GM08714 (cell line): Measurements from ENCODE around the gene CRB2.

Experiments used
- H3K4me3 ChIP-seq: fragments of 200-500 bp; sonication (Bioruptor generic); 2 replicates; pipeline ENCODE4 v1.5.1; 2014; ENCODE audit warnings: mild to moderate bottlenecking, low read length, inconsistent platforms
- ZNF274 ChIP-seq: IDR thresholded peaks from 2 replicates; pipeline ENCODE4 v1.6.1; 2012; ENCODE audit warnings: mild to moderate bottlenecking, low read depth, low read length

Gene CRB2

GRCh38 chr9:123336959-123337358 lies 19.0 kb upstream of the CRB2 start:
- no peak overlapping the region for H3K4me3 ChIP-seq
- TF ChIP-seq ZNF274, result no peak

- H3K4me3 ChIP-seq, result no peak overlapping the region
Observed at GRCh38 chr9:123337971-123338370, 18.0 kb upstream of the CRB2 start.

GRCh38 chr9:123338710-123339665 lies 17.0 kb upstream of the CRB2 start:
- peak overlapping the region; percentile 9; the same call in 1 of the 2 replicates for H3K4me3 ChIP-seq

More at GRCh38 chr9:123337971-123338370, 18.0 kb upstream of the CRB2 start:
- TF ChIP-seq ZNF274, result no peak

GRCh38 chr9:123339666-123340510 lies 16.1 kb upstream of the CRB2 start:
- no peak for TF ChIP-seq ZNF274
- peak overlapping the region; percentile 2; the same call in 1 of the 2 replicates for H3K4me3 ChIP-seq

More at GRCh38 chr9:123338710-123339665, 17.0 kb upstream of the CRB2 start:
- no peak for TF ChIP-seq ZNF274

- no peak for TF ChIP-seq ZNF274
- H3K4me3 ChIP-seq, result no peak overlapping the region
Observed at GRCh38 chr9:123341816-123342215, 14.2 kb upstream of the CRB2 start.

GRCh38 chr9:123342247-123342646 lies 13.8 kb upstream of the CRB2 start:
- H3K4me3 ChIP-seq, result no peak overlapping the region
- no peak for TF ChIP-seq ZNF274

- no peak for TF ChIP-seq ZNF274
Observed at GRCh38 chr9:123343443-123344191, 12.4 kb upstream of the CRB2 start.

GRCh38 chr9:123344192-123344949 lies 11.6 kb upstream of the CRB2 start:
- no peak for TF ChIP-seq ZNF274
- no peak overlapping the region for H3K4me3 ChIP-seq

More at GRCh38 chr9:123343443-123344191, 12.4 kb upstream of the CRB2 start:
- no peak overlapping the region; the same call in 1 of the 2 replicates for H3K4me3 ChIP-seq

GRCh38 chr9:123345567-123345955 lies 10.4 kb upstream of the CRB2 start:
- no peak overlapping the region for H3K4me3 ChIP-seq
- no peak for TF ChIP-seq ZNF274

GRCh38 chr9:123346026-123346425 lies 10.0 kb upstream of the CRB2 start:
- no peak for TF ChIP-seq ZNF274
- no peak overlapping the region for H3K4me3 ChIP-seq

- no peak for TF ChIP-seq ZNF274
- no peak overlapping the region for H3K4me3 ChIP-seq
Observed at GRCh38 chr9:123346826-123347225, 9.2 kb upstream of the CRB2 start.

- no peak overlapping the region for H3K4me3 ChIP-seq
- no peak for TF ChIP-seq ZNF274
Observed at GRCh38 chr9:123347289-123348060, 8.5 kb upstream of the CRB2 start.
